ENCODE data around the gene HCRT. TPM values are rescaled to one million over a fixed set of nuclear protein-coding genes. Genes with fewer than 3 reads are reported as not detected.

HCRT gene
- total RNA-seq, 1 donor from 2014 or later, result not detected

DNA sequence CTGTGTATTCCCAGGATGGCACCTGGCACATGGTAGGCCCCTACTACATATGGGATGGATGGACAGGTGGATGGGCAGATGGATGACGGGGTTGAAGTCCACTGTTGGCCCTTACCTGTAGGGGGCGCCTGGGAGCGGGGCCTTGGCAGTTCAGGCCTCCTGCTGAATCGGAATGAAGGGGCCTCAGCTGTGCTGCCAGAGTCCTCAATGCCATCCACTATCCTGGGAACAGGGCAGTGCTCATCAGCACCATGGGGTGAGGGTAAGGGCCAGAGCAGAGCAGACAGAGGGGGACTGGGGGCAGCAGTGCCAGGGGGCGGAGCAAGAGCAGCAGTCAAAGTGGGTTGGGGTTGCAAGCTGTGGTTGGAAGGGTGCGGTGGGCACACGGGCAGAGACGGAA is 22.1 kb downstream of the HCRT start:
- Histone ChIP-seq H3K27ac (ENCODE audit: low read depth, low read length) (no peak overlapping the region), H3K4me2 (ENCODE audit: low read length) (no peak overlapping the region), H3K27me3 (ENCODE audit: insufficient read depth, low read length) (no peaks in the 10 kb centered on the region), H3K36me3 (ENCODE audit: insufficient read depth, low read length) (no peaks in the 10 kb centered on the region), H3K4me3 (ENCODE audit: insufficient read depth, low read depth, low read length) (no peak overlapping the region), H3K4me1 (ENCODE audit: insufficient read depth, low read length) (no peaks in the 10 kb centered on the region), H3K9me3 (ENCODE audit: insufficient read depth, low read depth, low read length) (no peaks in the 10 kb centered on the region), H4K20me1 (ENCODE audit: insufficient read depth, low read length) (no peaks in the 10 kb centered on the region), H3K79me2 (ENCODE audit: insufficient read depth, low read length) (no peaks in the 10 kb centered on the region), H2AFZ (ENCODE audit: low read depth, low read length) (no peak overlapping the region), H3K9ac (ENCODE audit: low read length) (no peak overlapping the region)
- DNase-seq (ENCODE audit: low read depth) (no peak), FAIRE-seq (no peak)
- Mint-ChIP-seq H3K36me3 (ENCODE audit: low read depth, unreplicated experiment) (peaks cover 3% of the 10 kb centered on the region), H3K4me3 (ENCODE audit: unreplicated experiment) (no peak overlapping the region), H3K27ac (ENCODE audit: unreplicated experiment) (no peak overlapping the region), H3K27me3 (ENCODE audit: low read depth, unreplicated experiment) (peaks cover 32% of the 10 kb centered on the region), H3K4me1 (ENCODE audit: low read depth, unreplicated experiment) (no peaks in the 10 kb centered on the region), H3K9me3 (ENCODE audit: unreplicated experiment) (peaks cover 6% of the 10 kb centered on the region)
- TF ChIP-seq, protein P1, sequence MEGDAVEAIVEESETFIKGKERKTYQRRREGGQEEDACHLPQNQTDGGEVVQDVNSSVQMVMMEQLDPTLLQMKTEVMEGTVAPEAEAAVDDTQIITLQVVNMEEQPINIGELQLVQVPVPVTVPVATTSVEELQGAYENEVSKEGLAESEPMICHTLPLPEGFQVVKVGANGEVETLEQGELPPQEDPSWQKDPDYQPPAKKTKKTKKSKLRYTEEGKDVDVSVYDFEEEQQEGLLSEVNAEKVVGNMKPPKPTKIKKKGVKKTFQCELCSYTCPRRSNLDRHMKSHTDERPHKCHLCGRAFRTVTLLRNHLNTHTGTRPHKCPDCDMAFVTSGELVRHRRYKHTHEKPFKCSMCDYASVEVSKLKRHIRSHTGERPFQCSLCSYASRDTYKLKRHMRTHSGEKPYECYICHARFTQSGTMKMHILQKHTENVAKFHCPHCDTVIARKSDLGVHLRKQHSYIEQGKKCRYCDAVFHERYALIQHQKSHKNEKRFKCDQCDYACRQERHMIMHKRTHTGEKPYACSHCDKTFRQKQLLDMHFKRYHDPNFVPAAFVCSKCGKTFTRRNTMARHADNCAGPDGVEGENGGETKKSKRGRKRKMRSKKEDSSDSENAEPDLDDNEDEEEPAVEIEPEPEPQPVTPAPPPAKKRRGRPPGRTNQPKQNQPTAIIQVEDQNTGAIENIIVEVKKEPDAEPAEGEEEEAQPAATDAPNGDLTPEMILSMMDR (IDR thresholded peaks at IDR 0.05; ENCODE audit: insufficient read depth, low read depth, low read length), result peak; percentile 17
- no peak for TF ChIP-seq EZH2 (IDR thresholded peaks at IDR 0.05; ENCODE audit: insufficient read depth, low read length)

DNA sequence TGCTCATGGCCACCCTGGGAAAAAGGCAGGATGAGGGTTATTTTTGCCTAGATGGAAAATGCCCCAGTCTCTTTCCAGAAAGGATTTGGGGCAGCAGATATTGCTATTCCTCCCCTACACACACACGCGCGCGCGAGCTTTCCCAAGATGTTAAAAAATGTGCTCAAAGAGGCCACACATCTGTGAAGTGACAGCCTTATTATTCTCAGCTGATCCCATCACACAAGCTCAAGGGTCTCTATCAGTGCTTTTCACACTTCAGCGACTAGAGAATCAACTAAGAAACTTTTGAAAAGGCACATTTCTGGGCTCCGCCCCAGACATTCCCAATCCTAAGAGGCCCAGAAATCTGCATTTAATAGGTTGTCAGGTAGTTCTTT is 24.7 kb downstream of the HCRT start:
- H3K4me1 Mint-ChIP-seq (ENCODE audit: low read depth, unreplicated experiment), result no peaks in the 10 kb centered on the region
- no peak for FAIRE-seq
- H3K27ac Mint-ChIP-seq (ENCODE audit: unreplicated experiment), result no peak overlapping the region
- Histone ChIP-seq H2AFZ (ENCODE audit: low read depth, low read length) (no peak overlapping the region), H3K9me3 (ENCODE audit: insufficient read depth, low read depth, low read length) (no peaks in the 10 kb centered on the region), H3K9ac (ENCODE audit: low read length) (no peak overlapping the region), H3K79me2 (ENCODE audit: insufficient read depth, low read length) (no peaks in the 10 kb centered on the region), H3K27me3 (ENCODE audit: insufficient read depth, low read length) (no peaks in the 10 kb centered on the region), H4K20me1 (ENCODE audit: insufficient read depth, low read length) (no peaks in the 10 kb centered on the region), H3K4me2 (ENCODE audit: low read length) (no peak overlapping the region), H3K27ac (ENCODE audit: low read depth, low read length) (no peak overlapping the region), H3K36me3 (ENCODE audit: insufficient read depth, low read length) (no peaks in the 10 kb centered on the region), H3K4me1 (ENCODE audit: insufficient read depth, low read length) (peaks cover 3% of the 10 kb centered on the region), H3K4me3 (ENCODE audit: insufficient read depth, low read depth, low read length) (no peak overlapping the region)
- H3K4me3 Mint-ChIP-seq (ENCODE audit: unreplicated experiment), result no peak overlapping the region
- TF ChIP-seq, protein P1 (IDR thresholded peaks at IDR 0.05; ENCODE audit: insufficient read depth, low read depth, low read length), result no peak
- TF ChIP-seq EZH2 (IDR thresholded peaks at IDR 0.05; ENCODE audit: insufficient read depth, low read length), result no peak
- H3K27me3 Mint-ChIP-seq (ENCODE audit: low read depth, unreplicated experiment), result peaks cover 9% of the 10 kb centered on the region
- no peaks in the 10 kb centered on the region for H3K36me3 Mint-ChIP-seq (ENCODE audit: low read depth, unreplicated experiment)
- no peaks in the 10 kb centered on the region for H3K9me3 Mint-ChIP-seq (ENCODE audit: unreplicated experiment)
- no peak for DNase-seq (ENCODE audit: low read depth)

DNA sequence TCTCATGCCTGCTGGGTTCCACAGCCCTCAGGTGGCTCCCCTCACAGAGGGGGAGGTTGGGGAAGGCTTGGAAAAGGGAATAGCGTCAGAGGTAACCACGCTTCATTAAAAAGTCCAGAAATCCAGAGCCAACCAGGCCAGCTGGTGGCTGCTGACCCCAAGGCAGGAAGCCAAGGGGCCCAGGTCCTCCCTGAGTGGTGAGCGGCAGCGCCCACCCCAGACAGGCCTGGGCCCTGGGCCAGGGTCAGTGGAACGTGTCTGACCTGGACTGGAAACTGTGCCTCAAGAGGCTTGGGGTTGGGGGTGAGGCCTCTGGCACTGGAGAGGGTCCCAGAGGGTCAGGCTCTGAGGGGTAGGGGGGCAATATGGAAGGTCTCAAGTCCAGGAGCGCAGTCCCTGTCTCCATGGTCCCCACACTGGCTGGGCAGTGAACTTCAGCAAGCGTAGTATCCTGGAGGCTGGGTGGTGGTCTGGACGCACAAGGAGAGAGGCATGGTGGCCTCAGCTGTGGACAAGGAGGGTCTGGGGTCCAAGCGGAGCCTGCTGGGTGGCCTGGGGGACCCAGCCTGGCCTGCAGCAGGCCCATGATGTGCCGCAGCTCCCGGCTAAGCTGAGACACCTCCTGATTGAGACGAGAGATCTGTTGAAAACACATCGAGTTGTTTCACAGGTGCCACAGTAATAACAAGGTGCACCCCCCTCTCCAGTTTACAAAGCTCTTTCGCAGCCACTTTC is 25.3 kb downstream of the HCRT start:
- Histone ChIP-seq H3K4me2 (ENCODE audit: low read length) (no peak overlapping the region), H3K9ac (ENCODE audit: low read length) (no peak overlapping the region), H3K79me2 (ENCODE audit: insufficient read depth, low read length) (no peaks in the 10 kb centered on the region), H3K4me3 (ENCODE audit: insufficient read depth, low read depth, low read length) (no peak overlapping the region), H2AFZ (ENCODE audit: low read depth, low read length) (no peak overlapping the region), H3K36me3 (ENCODE audit: insufficient read depth, low read length) (no peaks in the 10 kb centered on the region), H3K4me1 (ENCODE audit: insufficient read depth, low read length) (peaks cover 6% of the 10 kb centered on the region), H3K27ac (ENCODE audit: low read depth, low read length) (no peak overlapping the region), H3K27me3 (ENCODE audit: insufficient read depth, low read length) (no peaks in the 10 kb centered on the region), H4K20me1 (ENCODE audit: insufficient read depth, low read length) (no peaks in the 10 kb centered on the region), H3K9me3 (ENCODE audit: insufficient read depth, low read depth, low read length) (no peaks in the 10 kb centered on the region)
- H3K4me1 Mint-ChIP-seq (ENCODE audit: low read depth, unreplicated experiment), result no peaks in the 10 kb centered on the region
- H3K27me3 Mint-ChIP-seq (ENCODE audit: low read depth, unreplicated experiment), result peaks cover 6% of the 10 kb centered on the region
- FAIRE-seq (no peak), DNase-seq (ENCODE audit: low read depth) (no peak)
- TF ChIP-seq EZH2 (IDR thresholded peaks at IDR 0.05; ENCODE audit: insufficient read depth, low read length), result no peak
- TF ChIP-seq, protein P1 (IDR thresholded peaks at IDR 0.05; ENCODE audit: insufficient read depth, low read depth, low read length), result no peak
- H3K36me3 Mint-ChIP-seq (ENCODE audit: low read depth, unreplicated experiment), result no peaks in the 10 kb centered on the region
- no peak overlapping the region for H3K4me3 Mint-ChIP-seq (ENCODE audit: unreplicated experiment)
- H3K27ac Mint-ChIP-seq (ENCODE audit: unreplicated experiment), result no peak overlapping the region
- no peaks in the 10 kb centered on the region for H3K9me3 Mint-ChIP-seq (ENCODE audit: unreplicated experiment)
